GM18499 (cell line): ENCODE data around the gene NTF4.
"Not testable (repeated sequence)": the region's sequence is repeated elsewhere in the genome, so short reads cannot be mapped to it uniquely, and the experiment has no call there.

ENCODE experiments used
- ATAC-seq: cut with Tn5 transposase; IDR thresholded peaks from one replicate; pipeline ENCODE4 v1.9.1; 2021; ENCODE audit warnings: moderate number of reproducible peaks; ENCODE audit not compliant: insufficient read depth, unreplicated experiment

The NTF4 gene

DNA sequence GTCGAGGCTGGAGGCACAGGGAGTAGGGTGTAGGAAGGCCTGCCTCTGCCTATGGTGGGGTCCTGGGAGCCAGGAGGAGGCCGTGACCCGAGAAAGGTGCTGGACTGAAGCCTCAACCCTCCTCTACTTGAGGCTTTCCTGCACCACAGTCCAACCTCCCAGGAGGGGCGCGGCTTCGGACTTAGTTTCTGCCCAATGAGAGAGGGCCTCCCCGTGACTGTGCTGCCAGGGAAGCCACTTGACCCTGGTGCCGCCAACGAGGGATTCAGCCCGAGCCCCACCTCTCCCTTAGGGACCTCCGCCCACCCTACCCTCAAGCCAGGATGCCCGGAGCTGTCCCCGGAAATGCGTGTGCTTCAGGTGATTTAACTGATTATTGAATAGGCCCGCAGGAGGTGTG is 40.4 kb downstream of the NTF4 start, which contains the start of gene CGB3:
Gene CGB3 (minus strand): TSS at position 101 of the 400 bp plus-strand sequence. CDS start 362 bp downstream, outside the sequence.
- ATAC-seq: not testable (repeated sequence)

- ATAC-seq: no peak
These were observed 42.5 kb downstream of the NTF4 start for GRCh38 chr19:49022116-49022515.

- ATAC-seq: no peak
These were observed 43.4 kb downstream of the NTF4 start for GRCh38 chr19:49020931-49021895.

DNA sequence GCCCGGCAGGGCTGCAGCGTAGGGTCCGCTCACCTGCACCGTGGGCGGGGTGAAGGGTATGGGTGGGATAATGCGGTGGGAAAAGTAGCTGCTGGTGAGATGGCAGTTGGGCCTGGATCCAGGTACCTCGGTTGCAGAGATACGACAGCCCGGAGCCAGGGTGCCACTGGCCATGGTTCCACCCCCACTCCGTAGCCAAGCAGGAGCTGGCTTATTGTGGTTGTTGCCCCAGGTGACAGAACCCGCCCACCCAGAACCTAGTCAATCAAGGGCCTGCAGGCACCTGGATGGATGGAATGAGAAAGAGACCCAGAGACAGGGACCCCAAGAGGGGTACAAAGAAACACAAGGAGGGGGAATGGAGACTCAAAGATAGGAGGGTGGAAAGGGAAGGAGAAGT is 44.3 kb downstream of the NTF4 start:
- ATAC-seq: no peak

GRCh38 chr19:49019242-49019932 is 45.2 kb downstream of the NTF4 start:
- no peak for ATAC-seq

DNA sequence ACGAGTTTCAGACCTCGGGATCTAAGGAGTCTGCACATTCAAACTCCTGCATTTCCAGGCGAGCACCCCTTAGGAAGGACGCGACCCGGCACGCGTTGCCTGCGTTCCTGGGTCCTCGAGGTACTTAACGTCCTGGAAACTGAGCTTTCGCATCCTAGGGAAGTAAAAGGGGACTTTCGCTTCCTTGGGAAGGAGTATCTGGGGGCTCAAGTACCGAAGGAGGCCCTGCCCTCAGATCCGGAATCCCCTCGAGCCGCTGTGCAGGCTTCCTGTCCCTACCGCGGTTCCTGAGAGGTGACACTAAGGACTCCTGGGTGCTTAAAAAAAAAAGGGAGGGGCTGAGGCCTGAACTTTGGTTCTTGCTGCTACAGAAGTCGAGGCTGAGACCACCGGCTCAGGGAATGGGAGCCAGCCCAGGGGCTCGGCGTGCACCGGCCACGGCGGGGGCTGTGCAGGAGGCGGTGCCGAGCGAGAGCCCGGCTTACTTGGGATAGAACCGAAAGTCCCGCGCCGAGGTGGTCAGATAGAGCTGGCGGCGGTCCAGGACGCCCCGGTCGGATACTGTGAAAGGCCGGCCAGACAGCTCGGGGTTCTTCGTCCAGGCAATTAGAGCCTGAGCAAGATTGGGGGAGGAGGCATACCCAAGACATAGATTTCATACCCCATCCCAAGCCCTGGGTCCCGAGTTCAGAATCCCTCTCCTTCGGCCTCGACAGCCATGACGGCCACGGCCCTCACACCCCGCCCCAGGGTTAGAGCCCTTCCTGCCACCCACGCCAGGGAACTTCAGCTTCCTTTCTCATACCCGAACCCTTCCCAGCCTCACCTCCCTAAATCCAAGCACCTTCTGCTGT is 46.0 kb downstream of the NTF4 start:
- ATAC-seq: not testable (repeated sequence)

GRCh38 chr19:49017666-49018351 is 46.8 kb downstream of the NTF4 start:
- ATAC-seq: no peak

- no peak for ATAC-seq
These were observed 47.5 kb downstream of the NTF4 start, which contains the start of gene LHB for GRCh38 chr19:49017041-49017665. TSS of gene LHB (minus strand) at chr19:49017091. CDS start at chr19:49017081, 10 bp downstream.

GRCh38 chr19:49016067-49016839 is 48.4 kb downstream of the NTF4 start:
- ATAC-seq: no peak

DNA sequence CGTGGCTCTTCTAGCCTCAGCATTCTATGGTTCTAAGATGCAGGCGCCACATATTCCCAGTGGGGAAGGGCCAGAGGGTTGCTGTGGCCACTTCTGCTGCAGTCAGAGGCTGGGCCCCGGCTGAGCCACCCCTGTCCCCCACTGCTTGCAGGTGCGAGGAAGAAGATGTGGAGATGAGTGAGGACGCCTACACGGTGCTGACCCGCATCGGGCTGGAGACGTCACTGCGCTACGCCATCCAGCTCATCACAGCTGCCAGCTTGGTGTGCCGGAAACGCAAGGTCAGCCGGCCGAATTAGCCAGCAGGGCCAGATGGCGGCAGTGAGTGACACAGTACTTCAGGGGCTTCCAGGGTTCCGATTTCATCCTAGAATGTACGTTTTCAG is 49.8 kb downstream of the NTF4 start:
- ATAC-seq: no peak

- no peak for ATAC-seq
These were observed 50.3 kb downstream of the NTF4 start for GRCh38 chr19:49014123-49014869.

- ATAC-seq: no peak
These were observed 53.4 kb downstream of the NTF4 start for GRCh38 chr19:49011194-49011593.
